ENCODE measurements around the gene HYLS1.

- TF ChIP-seq, protein P1, sequence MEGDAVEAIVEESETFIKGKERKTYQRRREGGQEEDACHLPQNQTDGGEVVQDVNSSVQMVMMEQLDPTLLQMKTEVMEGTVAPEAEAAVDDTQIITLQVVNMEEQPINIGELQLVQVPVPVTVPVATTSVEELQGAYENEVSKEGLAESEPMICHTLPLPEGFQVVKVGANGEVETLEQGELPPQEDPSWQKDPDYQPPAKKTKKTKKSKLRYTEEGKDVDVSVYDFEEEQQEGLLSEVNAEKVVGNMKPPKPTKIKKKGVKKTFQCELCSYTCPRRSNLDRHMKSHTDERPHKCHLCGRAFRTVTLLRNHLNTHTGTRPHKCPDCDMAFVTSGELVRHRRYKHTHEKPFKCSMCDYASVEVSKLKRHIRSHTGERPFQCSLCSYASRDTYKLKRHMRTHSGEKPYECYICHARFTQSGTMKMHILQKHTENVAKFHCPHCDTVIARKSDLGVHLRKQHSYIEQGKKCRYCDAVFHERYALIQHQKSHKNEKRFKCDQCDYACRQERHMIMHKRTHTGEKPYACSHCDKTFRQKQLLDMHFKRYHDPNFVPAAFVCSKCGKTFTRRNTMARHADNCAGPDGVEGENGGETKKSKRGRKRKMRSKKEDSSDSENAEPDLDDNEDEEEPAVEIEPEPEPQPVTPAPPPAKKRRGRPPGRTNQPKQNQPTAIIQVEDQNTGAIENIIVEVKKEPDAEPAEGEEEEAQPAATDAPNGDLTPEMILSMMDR (IDR thresholded peaks at IDR 0.05 in 2 of 3, conservative IDR thresholded peaks at IDR 0.05 in 1 of 3; ENCODE audit: control insufficient read depth in 2 of 3, extremely low read depth in 1 of 3, insufficient read depth in 1 of 3, low read depth in 3 of 3, low read length in 3 of 3) = no peak
- TF ChIP-seq SIN3A (IDR thresholded peaks at IDR 0.05; ENCODE audit: low read depth, low read length) (no peak), NFYA (IDR thresholded peaks at IDR 0.05; ENCODE audit: borderline replicate concordance, low read depth, low read length) (no peak), KLF5 (IDR thresholded peaks at IDR 0.05; ENCODE audit: partially characterized antibody) (no peak), NFYB (IDR thresholded peaks at IDR 0.05; ENCODE audit: insufficient read depth, low read depth, low read length) (no peak), JUNB (IDR thresholded peaks at IDR 0.05) (no peak), HCFC1 (IDR thresholded peaks at IDR 0.05; ENCODE audit: low read length) (no peak), EZH2 (IDR thresholded peaks at IDR 0.05; ENCODE audit: borderline replicate concordance, control insufficient read depth, low read depth, low read length) (no peak), MEF2B (IDR thresholded peaks at IDR 0.05; ENCODE audit: partially characterized antibody, poor library complexity, severe bottlenecking) (no peak), STAT1 (conservative IDR thresholded peaks at IDR 0.05) (no peak), SIX5 (IDR thresholded peaks at IDR 0.05; ENCODE audit: low read depth, low read length, severe bottlenecking) (no peak), RAD21 (IDR thresholded peaks at IDR 0.05; ENCODE audit: insufficient read depth, low read depth, low read length) (no peak)
- TF ChIP-seq, protein P2, sequence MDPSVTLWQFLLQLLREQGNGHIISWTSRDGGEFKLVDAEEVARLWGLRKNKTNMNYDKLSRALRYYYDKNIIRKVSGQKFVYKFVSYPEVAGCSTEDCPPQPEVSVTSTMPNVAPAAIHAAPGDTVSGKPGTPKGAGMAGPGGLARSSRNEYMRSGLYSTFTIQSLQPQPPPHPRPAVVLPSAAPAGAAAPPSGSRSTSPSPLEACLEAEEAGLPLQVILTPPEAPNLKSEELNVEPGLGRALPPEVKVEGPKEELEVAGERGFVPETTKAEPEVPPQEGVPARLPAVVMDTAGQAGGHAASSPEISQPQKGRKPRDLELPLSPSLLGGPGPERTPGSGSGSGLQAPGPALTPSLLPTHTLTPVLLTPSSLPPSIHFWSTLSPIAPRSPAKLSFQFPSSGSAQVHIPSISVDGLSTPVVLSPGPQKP (IDR thresholded peaks at IDR 0.05; ENCODE audit: low read depth, low read length) = no peak
These were observed 41.3 kb upstream of the HYLS1 start for GRCh38 chr11:125846188-125846587.
